ENCODE measurements around the gene CFAP119. TPM values are rescaled to one million over a fixed set of nuclear protein-coding genes. Genes with fewer than 3 reads are reported as not detected.

CFAP119 gene
- total RNA-seq, 1 experiment from 2014 or later, result 11.7 TPM

DNA sequence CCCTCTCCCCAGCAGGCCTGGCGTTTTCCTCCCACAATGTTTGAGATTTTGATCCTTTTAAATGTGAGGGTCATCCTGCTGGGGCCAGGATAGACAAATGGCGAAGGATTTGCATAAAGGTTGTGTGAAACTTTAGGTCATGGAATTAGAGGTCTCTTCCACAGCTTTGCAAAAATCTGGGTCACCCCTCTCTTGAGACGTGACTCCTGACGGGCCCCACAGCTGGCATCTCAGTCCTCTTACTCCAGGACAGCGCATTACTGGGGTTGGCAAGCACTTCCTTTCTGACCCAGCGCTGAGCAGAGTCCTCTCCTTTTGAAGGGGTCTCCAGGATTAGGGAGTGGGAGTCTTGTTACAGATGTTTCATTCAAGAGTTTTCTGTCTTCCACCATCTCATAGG is 17.7 kb upstream of the CFAP119 start:
- intact Hi-C loops (cut with micrococcal nuclease; ENCODE audit: unreplicated experiment), result loop anchor here (5.0 kb wide), 1 partner anchor 143 kb away; the partner anchor contains the start of gene FBXL19
- CTCF ChIA-PET, result no interaction called here
- H3K36me3 ChIP-seq (ENCODE audit: insufficient read depth, low read length, poor library complexity, severe bottlenecking), result peaks cover 19% of the 10 kb centered on the region
- DNase-seq (ENCODE audit: low spot score), result no peak
- BruUV-seq (replicated peaks), result no TSS peak
- no peak overlapping the region for H3K27ac ChIP-seq (ENCODE audit: low read depth, low read length, poor library complexity, severe bottlenecking)
- H3K27me3 ChIP-seq (replicated peaks; ENCODE audit: insufficient read depth, low read depth, low read length, poor library complexity), result no peaks in the 10 kb centered on the region
- no peak overlapping the region for H3K4me3 ChIP-seq (ENCODE audit: low read depth, low read length, poor library complexity, severe bottlenecking)
- H3K9me3 ChIP-seq (ENCODE audit: low read depth, low read length, poor library complexity, severe bottlenecking), result no peaks in the 10 kb centered on the region
- POLR2A ChIA-PET (ENCODE audit: low non-redundant PET), result no interaction called here
- TF ChIP-seq EZH2 (IDR thresholded peaks at IDR 0.05; ENCODE audit: borderline replicate concordance, low read depth, low read length, poor library complexity, severe bottlenecking), result no peak
- no peak for TF ChIP-seq CTCF (conservative IDR thresholded peaks at IDR 0.05; ENCODE audit: low read depth, low read length)
- H3K4me1 ChIP-seq (ENCODE audit: insufficient read depth, low read length, poor library complexity, severe bottlenecking), result peaks cover 4% of the 10 kb centered on the region

DNA sequence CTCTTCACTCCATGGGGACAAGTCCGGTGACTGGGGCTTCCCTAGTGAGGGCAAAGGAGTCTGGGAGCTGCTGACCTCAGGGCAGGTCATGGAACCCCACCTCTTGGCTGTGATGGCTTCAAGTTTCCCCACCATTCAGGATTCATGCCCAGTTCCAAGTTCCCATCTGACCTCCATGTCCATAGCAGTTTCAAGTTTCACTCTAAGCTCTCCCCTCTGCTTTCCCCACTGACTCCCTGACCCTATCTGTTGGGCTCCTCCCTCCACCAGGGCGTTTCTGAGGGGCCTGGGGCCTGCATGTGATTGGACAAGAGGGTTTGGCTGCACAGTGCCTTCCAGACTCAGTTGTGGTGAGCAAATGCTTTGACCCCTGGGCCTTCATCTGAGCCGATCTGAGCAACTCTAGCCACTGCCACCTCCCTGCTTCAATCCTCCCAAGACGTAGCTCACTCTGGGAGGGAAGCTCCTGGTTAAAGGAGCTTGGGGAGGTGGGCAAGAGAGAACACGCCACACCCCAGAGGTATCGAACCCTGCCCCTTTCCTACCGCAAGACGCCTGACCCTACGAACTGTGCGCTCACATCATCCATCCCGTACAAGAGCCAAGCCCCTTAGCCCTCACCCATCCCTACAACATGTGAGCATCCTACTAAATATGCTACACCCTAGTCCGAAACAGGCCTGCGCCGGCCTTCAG is 16.8 kb upstream of the CFAP119 start:
- no peaks in the 10 kb centered on the region for H3K9me3 ChIP-seq (ENCODE audit: low read depth, low read length, poor library complexity, severe bottlenecking)
- ChIA-PET CTCF (no interaction called here), POLR2A (ENCODE audit: low non-redundant PET) (no interaction called here)
- no TSS peak for BruUV-seq (replicated peaks)
- H3K27ac ChIP-seq (ENCODE audit: low read depth, low read length, poor library complexity, severe bottlenecking), result peak overlapping the region; percentile 17
- intact Hi-C loops (cut with micrococcal nuclease; ENCODE audit: unreplicated experiment), result loop anchor here (5.0 kb wide), 1 partner anchor 144 kb away; the partner anchor contains the start of gene FBXL19
- no peak overlapping the region for H3K4me3 ChIP-seq (ENCODE audit: low read depth, low read length, poor library complexity, severe bottlenecking)
- H3K36me3 ChIP-seq (ENCODE audit: insufficient read depth, low read length, poor library complexity, severe bottlenecking), result peaks cover 27% of the 10 kb centered on the region
- TF ChIP-seq CTCF (conservative IDR thresholded peaks at IDR 0.05; ENCODE audit: low read depth, low read length) (no peak), EZH2 (IDR thresholded peaks at IDR 0.05; ENCODE audit: borderline replicate concordance, low read depth, low read length, poor library complexity, severe bottlenecking) (no peak)
- H3K4me1 ChIP-seq (ENCODE audit: insufficient read depth, low read length, poor library complexity, severe bottlenecking), result peaks cover 4% of the 10 kb centered on the region
- no peaks in the 10 kb centered on the region for H3K27me3 ChIP-seq (replicated peaks; ENCODE audit: insufficient read depth, low read depth, low read length, poor library complexity)
- no peak for DNase-seq (ENCODE audit: low spot score)

DNA sequence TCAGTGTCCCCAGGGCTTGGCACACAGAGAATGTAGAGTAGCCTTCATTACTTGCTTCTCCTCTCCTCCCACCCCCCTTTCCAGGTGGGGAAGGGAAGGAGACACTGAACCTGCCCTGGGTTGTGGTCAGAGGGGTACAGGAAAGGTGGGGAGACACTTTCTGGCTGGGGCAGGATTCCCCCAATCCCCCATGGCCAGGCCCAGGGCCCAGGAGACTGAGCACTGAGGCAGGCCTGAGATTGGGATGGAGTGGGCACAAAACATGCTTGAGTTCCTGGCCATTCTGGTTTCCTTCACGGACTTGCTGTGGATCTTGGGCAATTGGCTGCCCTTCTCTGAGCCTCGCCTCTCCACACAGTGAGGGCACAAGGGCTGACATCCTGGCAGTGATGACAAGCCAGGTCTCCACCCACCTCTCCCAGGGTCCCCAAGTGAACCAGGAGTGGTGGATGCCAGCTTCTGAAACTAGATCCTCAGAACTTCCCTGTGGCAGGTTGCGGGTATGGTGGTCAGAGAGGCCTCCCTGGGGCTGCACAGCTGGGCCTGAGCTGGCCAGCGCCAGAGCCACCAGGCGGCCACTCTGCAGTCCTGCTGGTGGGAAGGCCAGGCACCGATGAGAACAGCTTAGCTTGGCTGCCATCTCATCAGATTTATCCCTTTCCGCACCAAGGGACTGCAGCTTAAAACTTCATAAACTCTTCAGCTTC is 15.9 kb upstream of the CFAP119 start:
- Histone ChIP-seq H3K4me3 (ENCODE audit: low read depth, low read length, poor library complexity, severe bottlenecking) (no peak overlapping the region), H3K27me3 (replicated peaks; ENCODE audit: insufficient read depth, low read depth, low read length, poor library complexity) (no peaks in the 10 kb centered on the region), H3K27ac (ENCODE audit: low read depth, low read length, poor library complexity, severe bottlenecking) (peak overlapping the region; percentile 17), H3K4me1 (ENCODE audit: insufficient read depth, low read length, poor library complexity, severe bottlenecking) (peaks cover 4% of the 10 kb centered on the region), H3K36me3 (ENCODE audit: insufficient read depth, low read length, poor library complexity, severe bottlenecking) (peaks cover 28% of the 10 kb centered on the region), H3K9me3 (ENCODE audit: low read depth, low read length, poor library complexity, severe bottlenecking) (no peaks in the 10 kb centered on the region)
- DNase-seq (ENCODE audit: low spot score), result no peak
- no TSS peak for BruUV-seq (replicated peaks)
- ChIA-PET POLR2A (ENCODE audit: low non-redundant PET) (interaction anchor here (0.6 kb wide), 1 partner anchor 164 kb away, joined by 3 read pairs; no protein-coding TSS in a partner anchor), CTCF (no interaction called here)
- intact Hi-C loops (cut with micrococcal nuclease; ENCODE audit: unreplicated experiment), result loop anchor here (5.0 kb wide), 1 partner anchor 145 kb away; the partner anchor contains the start of gene FBXL19
- TF ChIP-seq EZH2 (IDR thresholded peaks at IDR 0.05; ENCODE audit: borderline replicate concordance, low read depth, low read length, poor library complexity, severe bottlenecking), result no peak
- no peak for TF ChIP-seq CTCF (conservative IDR thresholded peaks at IDR 0.05; ENCODE audit: low read depth, low read length)
